HCT116 (cell line): ENCODE results near the gene CMC1. TPM values are rescaled to one million over a fixed set of nuclear protein-coding genes. Genes with fewer than 3 reads are reported as not detected.

Source experiments
- ATAC-seq: fragments of 200-7000 bp; cut with Tn5 transposase; 2 replicates; pipeline ENCODE4 v1.9.1; 2020; ENCODE audit warnings: mild to moderate bottlenecking, moderate library complexity
- BruUV-seq: library from RNA; stranded (reverse); fragments of 400-500 nt; replicated peaks from 2 replicates; lab custom pipeline; 2021; lab: Mats Ljungman, UMichigan
- CTCF ChIA-PET: fragments of 300-600 bp; sonication (Branson Sonifier 250); formaldehyde crosslinking; loops from one replicate; lab custom pipeline; 2021; ENCODE audit warnings: antibody characterized with exemption; lab: Charles Lee
- POLR2A ChIA-PET: fragments of 300-600, 350-600 bp; sonication (Branson Sonifier 250); formaldehyde crosslinking; loops from one replicate; lab custom pipeline; 2021; ENCODE audit warnings: antibody characterized with exemption; lab: Charles Lee
- RAD21 ChIA-PET, 2 experiments: fragments of 300-600 bp; sonication (Branson Sonifier 250); formaldehyde crosslinking; loops; one replicate each; lab custom pipeline; 2023; ENCODE audit warnings: low total read pairs in 2 of 2; ENCODE audit not compliant: uncharacterized antibody in 2 of 2, unreplicated experiment in 2 of 2, low non-redundant PET in 1 of 2; lab: Charles Lee
- DNase-seq: peaks from one replicate; pipeline ENCODE4 v3.0.0-alpha.2; 2010; ENCODE audit warnings: low read depth, low spot score
- H2AFZ ChIP-seq: fragments of 200-600 bp; shearing (Covaris generic), sonication (generic); 2 replicates; pipeline ENCODE4 v1.6.1; 2017; ENCODE audit warnings: low read depth, mixed run types, mixed read lengths, antibody characterized with exemption, low read length; ENCODE audit not compliant: poor library complexity, severe bottlenecking
- H3K27ac ChIP-seq: 2 replicates; pipeline ENCODE4 v1.5.1; 2012; ENCODE audit warnings: low read depth, low read length
- H3K27me3 ChIP-seq: fragments of 200-600 bp; sonication (generic); 2 replicates; pipeline ENCODE4 v1.6.1; 2016; ENCODE audit warnings: mixed run types, low read length, mixed read lengths; ENCODE audit not compliant: insufficient read depth
- H3K36me3 ChIP-seq, 2 experiments: fragments of 200-500 bp in 1 of 2; fragments of 200-600 bp in 1 of 2; sonication (Bioruptor generic) in 1 of 2; sonication (generic) in 1 of 2; 2 replicates each; pipeline versions ENCODE4 v1.5.1 to v1.6.1; 2014 to 2016; ENCODE audit warnings: low read length in 2 of 2, inconsistent platforms in 1 of 2, mixed read lengths in 1 of 2, mixed run types in 1 of 2; ENCODE audit not compliant: insufficient read depth in 2 of 2, control insufficient read depth in 1 of 2
- H3K4me1 ChIP-seq, 2 experiments: fragments of 200-600 bp in 1 of 2; sonication (generic) in 1 of 2; 2 replicates each; pipeline versions ENCODE4 v1.5.1 to v1.6.1; 2012 to 2017; ENCODE audit warnings: low read length in 2 of 2, inconsistent platforms in 1 of 2, mild to moderate bottlenecking in 1 of 2, mixed read lengths in 1 of 2, mixed run types in 1 of 2, moderate library complexity in 1 of 2; ENCODE audit not compliant: insufficient read depth in 2 of 2, control insufficient read depth in 1 of 2
- H3K4me2 ChIP-seq: fragments of 200-600 bp; sonication (generic); 2 replicates; pipeline ENCODE4 v1.6.1; 2017; ENCODE audit warnings: mixed run types, low read length, mixed read lengths
- H3K4me3 ChIP-seq, 2 experiments: fragments of 200-600 bp in 1 of 2; sonication (generic) in 1 of 2; replicated peaks in 1 of 2; 2 replicates each; pipeline ENCODE4 v1.5.1; 2011 to 2016; ENCODE audit warnings: low read length in 2 of 2, control low read depth in 1 of 2, low read depth in 1 of 2, mild to moderate bottlenecking in 1 of 2, mixed read lengths in 1 of 2, mixed run types in 1 of 2
- H3K79me2 ChIP-seq: fragments of 200-600 bp; sonication (generic); 2 replicates; pipeline ENCODE4 v1.6.1; 2017; ENCODE audit warnings: mild to moderate bottlenecking, mixed run types, low read length, moderate library complexity, mixed read lengths; ENCODE audit not compliant: insufficient read depth
- H3K9ac ChIP-seq: fragments of 200-600 bp; sonication (generic); 2 replicates; pipeline ENCODE4 v1.6.1; 2016; ENCODE audit warnings: low read length, mixed read lengths
- H3K9me2 ChIP-seq: fragments of 200-600 bp; sonication (generic), shearing (Covaris generic); 2 replicates; pipeline ENCODE4 v1.6.1; 2017; ENCODE audit warnings: mixed run types, mild to moderate bottlenecking, moderate library complexity; ENCODE audit not compliant: insufficient read depth
- H3K9me3 ChIP-seq, 2 experiments: fragments of 200-500 bp in 1 of 2; fragments of 200-600 bp in 1 of 2; sonication (Bioruptor generic) in 1 of 2; sonication (generic) in 1 of 2; 2 replicates each; pipeline ENCODE4 v1.6.1; 2014 to 2017; ENCODE audit warnings: low read length in 2 of 2, mixed read lengths in 2 of 2, inconsistent platforms in 1 of 2, low read depth in 1 of 2, mild to moderate bottlenecking in 1 of 2, mixed run types in 1 of 2, moderate library complexity in 1 of 2; ENCODE audit not compliant: control insufficient read depth in 1 of 2, insufficient read depth in 1 of 2
- H4K20me1 ChIP-seq: fragments of 200-600 bp; sonication (generic), shearing (Covaris generic); 2 replicates; pipeline ENCODE4 v1.6.1; 2017; ENCODE audit warnings: mixed run types, mild to moderate bottlenecking, moderate library complexity; ENCODE audit not compliant: insufficient read depth
- EGR1 ChIP-seq: IDR thresholded peaks from 2 replicates; pipeline ENCODE4 v1.6.1; 2012; ENCODE audit warnings: low read depth
- ELF1 ChIP-seq: IDR thresholded peaks from 2 replicates; pipeline ENCODE4 v1.6.1; 2012; ENCODE audit warnings: low read depth, borderline replicate concordance
- EZH2phosphoT487 ChIP-seq: fragments of 200-600 bp; IDR thresholded peaks from 2 replicates; pipeline ENCODE4 v1.6.1; 2018; ENCODE audit warnings: antibody characterized with exemption, borderline replicate concordance
- FOSL1 ChIP-seq: IDR thresholded peaks from 2 replicates; pipeline ENCODE4 v1.6.1; 2012; ENCODE audit warnings: low read depth
- JUND ChIP-seq: IDR thresholded peaks from 2 replicates; pipeline ENCODE4 v1.6.1; 2012
- MAX ChIP-seq: IDR thresholded peaks from 2 replicates; pipeline ENCODE4 v1.6.1; 2012
- POLR2A ChIP-seq: IDR thresholded peaks from 2 replicates; pipeline ENCODE4 v1.7.0; 2011; ENCODE audit warnings: borderline replicate concordance; ENCODE audit not compliant: insufficient read depth, insufficient read length; ENCODE audit errors: extremely low read depth
- POLR2AphosphoS5 ChIP-seq: IDR thresholded peaks from 2 replicates; pipeline ENCODE4 v1.6.1; 2011; ENCODE audit warnings: mild to moderate bottlenecking, low read depth, low read length, moderate library complexity
- RAD21 ChIP-seq: IDR thresholded peaks from 2 replicates; pipeline ENCODE4 v1.6.1; 2012; ENCODE audit warnings: low read depth, mild to moderate bottlenecking
- SP1 ChIP-seq: IDR thresholded peaks from 2 replicates; pipeline ENCODE4 v1.6.1; 2012; ENCODE audit warnings: low read depth
- SRF ChIP-seq: IDR thresholded peaks from 2 replicates; pipeline ENCODE4 v1.6.1; 2012; ENCODE audit warnings: low read depth
- ZFX ChIP-seq: fragments of 450-650 bp; IDR thresholded peaks from 2 replicates; pipeline ENCODE4 v1.6.1; 2017
- intact Hi-C: fragments of 100-400 bp; cut with micrococcal nuclease; formaldehyde crosslinking; loops from 2 replicates; pipeline ENCODE4 v1.10.0; 2022
- total RNA-seq: library from RNA; stranded (reverse); gene quantifications from one replicate; pipeline ENCODE4 v1.2.1, GENCODE V29; 2021; ENCODE audit not compliant: unreplicated experiment
- TF ChIP-seq, protein P1 (sequence below), 3 experiments: fragments of 200-600 bp in 1 of 3; sonication (generic) in 1 of 3; IDR thresholded peaks in 2 of 3; conservative IDR thresholded peaks in 1 of 3; 2 replicates each; pipeline ENCODE4 v1.5.1; 2012 to 2017; ENCODE audit warnings: low read depth in 2 of 3, low read length in 2 of 3, antibody characterized with exemption in 1 of 3, borderline replicate concordance in 1 of 3, control low read depth in 1 of 3, mild to moderate bottlenecking in 1 of 3, mixed read lengths in 1 of 3, mixed run types in 1 of 3, moderate library complexity in 1 of 3; ENCODE audit not compliant: insufficient read depth in 1 of 3

Gene CMC1
- total RNA-seq, 1 experiment from 2014 or later: 29.0 TPM

DNA sequence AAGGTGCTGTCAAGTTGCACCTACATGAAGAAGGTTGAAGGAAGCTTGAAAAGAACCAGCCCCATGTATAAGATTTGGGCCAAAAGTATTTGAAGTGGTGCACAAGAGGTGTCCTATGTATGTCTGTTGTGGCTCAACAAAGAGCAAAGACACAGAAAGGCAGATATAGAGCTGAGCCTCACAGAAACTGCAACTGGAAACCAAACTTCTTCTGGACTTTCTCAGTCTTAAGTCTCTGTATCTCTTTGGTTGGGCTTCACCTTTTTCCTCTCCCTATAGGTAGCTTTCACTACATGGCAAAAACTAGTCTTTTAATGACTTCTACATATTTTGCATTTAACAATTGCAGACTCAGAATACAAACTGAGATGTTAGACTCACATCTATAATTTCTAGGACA is 8.8 kb upstream of the CMC1 start:
- H3K4me1 ChIP-seq: no peaks in the 10 kb centered on the region
- no peak overlapping the region for H3K4me2 ChIP-seq
- H4K20me1 ChIP-seq: no peaks in the 10 kb centered on the region
- DNase-seq (no peak), ATAC-seq (no peak)
- TF ChIP-seq JUND (no peak), FOSL1 (no peak), RAD21 (no peak), POLR2AphosphoS5 (no peak), POLR2A (no peak), EGR1 (no peak), EZH2phosphoT487 (no peak), MAX (no peak), ELF1 (no peak), SRF (no peak), ZFX (no peak), SP1 (no peak)
- TF ChIP-seq, protein P1, sequence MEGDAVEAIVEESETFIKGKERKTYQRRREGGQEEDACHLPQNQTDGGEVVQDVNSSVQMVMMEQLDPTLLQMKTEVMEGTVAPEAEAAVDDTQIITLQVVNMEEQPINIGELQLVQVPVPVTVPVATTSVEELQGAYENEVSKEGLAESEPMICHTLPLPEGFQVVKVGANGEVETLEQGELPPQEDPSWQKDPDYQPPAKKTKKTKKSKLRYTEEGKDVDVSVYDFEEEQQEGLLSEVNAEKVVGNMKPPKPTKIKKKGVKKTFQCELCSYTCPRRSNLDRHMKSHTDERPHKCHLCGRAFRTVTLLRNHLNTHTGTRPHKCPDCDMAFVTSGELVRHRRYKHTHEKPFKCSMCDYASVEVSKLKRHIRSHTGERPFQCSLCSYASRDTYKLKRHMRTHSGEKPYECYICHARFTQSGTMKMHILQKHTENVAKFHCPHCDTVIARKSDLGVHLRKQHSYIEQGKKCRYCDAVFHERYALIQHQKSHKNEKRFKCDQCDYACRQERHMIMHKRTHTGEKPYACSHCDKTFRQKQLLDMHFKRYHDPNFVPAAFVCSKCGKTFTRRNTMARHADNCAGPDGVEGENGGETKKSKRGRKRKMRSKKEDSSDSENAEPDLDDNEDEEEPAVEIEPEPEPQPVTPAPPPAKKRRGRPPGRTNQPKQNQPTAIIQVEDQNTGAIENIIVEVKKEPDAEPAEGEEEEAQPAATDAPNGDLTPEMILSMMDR (IDR thresholded peaks at IDR 0.05 in 2 of 3, conservative IDR thresholded peaks at IDR 0.05 in 1 of 3; ENCODE audit: borderline replicate concordance in 1 of 3, insufficient read depth in 1 of 3, low read depth in 2 of 3, low read length in 2 of 3): no peak
- no peaks in the 10 kb centered on the region for H3K27me3 ChIP-seq
- intact Hi-C loops: no loop called here
- ChIA-PET CTCF (no interaction called here), RAD21 (no interaction called here), POLR2A (no interaction called here)
- no peaks in the 10 kb centered on the region for H3K9me2 ChIP-seq
- no peak overlapping the region for H3K9ac ChIP-seq
- no peak overlapping the region for H2AFZ ChIP-seq
- H3K4me3 ChIP-seq: no peak overlapping the region
- H3K79me2 ChIP-seq: no peaks in the 10 kb centered on the region
- no peak overlapping the region for H3K27ac ChIP-seq
- no peaks in the 10 kb centered on the region for H3K36me3 ChIP-seq
- no peaks in the 10 kb centered on the region for H3K9me3 ChIP-seq
- BruUV-seq: no TSS peak
